ENCODE data around the gene FBXO7. TPM values are rescaled to one million over a fixed set of nuclear protein-coding genes. Genes with fewer than 3 reads are reported as not detected.

The FBXO7 gene
- total RNA-seq, 1 donor from 2014 or later, result 105 TPM

DNA sequence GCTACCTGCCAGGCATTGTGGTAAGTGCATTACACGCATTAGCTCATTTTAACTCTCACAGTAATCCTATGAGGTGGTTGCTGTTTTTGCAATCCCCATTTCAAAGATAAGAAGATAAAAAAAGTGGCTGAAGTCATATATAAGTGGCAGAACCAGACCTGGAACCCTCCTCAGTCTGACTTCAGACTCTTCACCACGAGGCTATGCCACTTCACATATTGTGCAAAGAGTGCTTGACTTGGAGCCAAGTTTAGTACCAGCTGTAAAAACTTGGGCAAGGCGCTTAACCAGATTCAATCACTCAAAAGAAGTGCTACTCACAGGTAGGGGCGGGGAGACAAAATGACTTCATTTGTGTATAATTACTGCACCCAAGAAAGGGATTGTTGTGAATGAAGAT lies 25.6 kb upstream of the FBXO7 start:
- Histone ChIP-seq H3K36me3 (ENCODE audit: control insufficient read depth, insufficient read depth, low read length) (no peaks in the 10 kb centered on the region), H3K27me3 (ENCODE audit: control insufficient read depth, insufficient read depth, low read length) (no peaks in the 10 kb centered on the region), H3K4me3 (ENCODE audit: low read depth, low read length) (no peak overlapping the region)
- TF ChIP-seq, protein P1, sequence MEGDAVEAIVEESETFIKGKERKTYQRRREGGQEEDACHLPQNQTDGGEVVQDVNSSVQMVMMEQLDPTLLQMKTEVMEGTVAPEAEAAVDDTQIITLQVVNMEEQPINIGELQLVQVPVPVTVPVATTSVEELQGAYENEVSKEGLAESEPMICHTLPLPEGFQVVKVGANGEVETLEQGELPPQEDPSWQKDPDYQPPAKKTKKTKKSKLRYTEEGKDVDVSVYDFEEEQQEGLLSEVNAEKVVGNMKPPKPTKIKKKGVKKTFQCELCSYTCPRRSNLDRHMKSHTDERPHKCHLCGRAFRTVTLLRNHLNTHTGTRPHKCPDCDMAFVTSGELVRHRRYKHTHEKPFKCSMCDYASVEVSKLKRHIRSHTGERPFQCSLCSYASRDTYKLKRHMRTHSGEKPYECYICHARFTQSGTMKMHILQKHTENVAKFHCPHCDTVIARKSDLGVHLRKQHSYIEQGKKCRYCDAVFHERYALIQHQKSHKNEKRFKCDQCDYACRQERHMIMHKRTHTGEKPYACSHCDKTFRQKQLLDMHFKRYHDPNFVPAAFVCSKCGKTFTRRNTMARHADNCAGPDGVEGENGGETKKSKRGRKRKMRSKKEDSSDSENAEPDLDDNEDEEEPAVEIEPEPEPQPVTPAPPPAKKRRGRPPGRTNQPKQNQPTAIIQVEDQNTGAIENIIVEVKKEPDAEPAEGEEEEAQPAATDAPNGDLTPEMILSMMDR (IDR thresholded peaks at IDR 0.05; ENCODE audit: insufficient read depth, low read length, poor library complexity, severe bottlenecking), result no peak
- no peak for DNase-seq (ENCODE audit: low read depth)

DNA sequence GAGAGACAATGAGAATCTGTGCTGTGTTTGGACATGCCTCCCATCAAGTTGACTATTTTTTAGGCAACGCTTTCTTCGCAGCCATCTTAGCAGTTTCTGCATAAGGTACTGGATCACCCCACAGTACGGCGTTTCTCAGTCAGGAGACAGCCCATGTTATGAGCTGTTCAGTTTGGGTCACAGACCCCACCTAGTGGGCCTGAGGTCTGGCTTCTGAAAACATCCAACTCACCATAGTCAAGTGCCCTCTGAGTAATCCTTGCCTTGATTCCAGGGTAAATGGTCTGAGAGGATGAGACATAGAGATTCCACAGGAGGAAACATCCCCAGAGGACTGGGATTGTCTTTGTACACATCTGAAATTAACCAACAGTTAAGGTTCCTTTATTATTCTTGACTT lies 17.6 kb upstream of the FBXO7 start:
- Histone ChIP-seq H3K36me3 (ENCODE audit: control insufficient read depth, insufficient read depth, low read length) (no peaks in the 10 kb centered on the region), H3K27me3 (ENCODE audit: control insufficient read depth, insufficient read depth, low read length) (peaks cover 3% of the 10 kb centered on the region), H3K4me3 (ENCODE audit: low read depth, low read length) (no peak overlapping the region)
- TF ChIP-seq, protein P1 (IDR thresholded peaks at IDR 0.05; ENCODE audit: insufficient read depth, low read length, poor library complexity, severe bottlenecking), result no peak
- no peak for DNase-seq (ENCODE audit: low read depth)

DNA sequence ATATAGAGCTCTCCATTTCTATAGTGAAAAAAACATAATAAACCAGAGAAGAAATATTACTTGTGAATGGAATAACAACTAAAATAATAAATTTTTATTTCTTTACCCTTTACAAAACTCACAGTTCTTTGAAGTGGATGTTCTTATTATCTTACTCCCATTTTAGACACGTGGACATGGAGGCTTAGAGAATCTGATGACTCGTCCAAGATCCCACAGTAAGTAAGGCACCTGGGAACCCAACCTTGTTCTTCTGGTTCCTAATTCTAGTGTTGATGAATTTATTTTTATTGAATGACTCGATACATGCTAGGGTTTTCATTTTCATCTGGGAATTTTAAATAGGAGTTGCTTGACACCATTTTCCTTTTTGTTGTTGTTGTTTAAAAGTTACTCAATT lies 12.2 kb upstream of the FBXO7 start:
- Histone ChIP-seq H3K27me3 (ENCODE audit: control insufficient read depth, insufficient read depth, low read length) (no peaks in the 10 kb centered on the region), H3K36me3 (ENCODE audit: control insufficient read depth, insufficient read depth, low read length) (no peaks in the 10 kb centered on the region), H3K4me3 (ENCODE audit: low read depth, low read length) (no peak overlapping the region)
- TF ChIP-seq, protein P1 (IDR thresholded peaks at IDR 0.05; ENCODE audit: insufficient read depth, low read length, poor library complexity, severe bottlenecking), result no peak
- DNase-seq (ENCODE audit: low read depth), result no peak

DNA sequence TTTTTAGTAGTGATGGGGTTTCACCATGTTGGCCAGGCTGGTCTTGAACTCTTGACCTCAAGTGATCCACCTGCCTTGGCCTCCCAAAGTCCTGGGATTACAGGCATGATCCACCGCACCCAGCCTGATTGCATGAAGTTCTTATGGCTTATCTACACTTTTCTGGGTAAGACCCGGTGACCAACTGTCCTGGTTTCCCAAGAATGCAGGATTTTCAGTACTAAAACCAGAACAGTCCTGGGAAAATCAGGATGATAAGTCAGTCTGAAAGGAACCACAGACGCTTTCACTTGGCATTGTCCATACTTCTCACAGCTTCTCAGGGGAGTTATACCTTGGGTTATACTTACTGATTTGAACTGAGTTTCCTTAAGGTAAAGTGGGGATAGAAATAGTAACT lies 8.9 kb upstream of the FBXO7 start:
- no peak for DNase-seq (ENCODE audit: low read depth)
- H3K4me3 ChIP-seq (ENCODE audit: low read depth, low read length), result no peak overlapping the region
- no peaks in the 10 kb centered on the region for H3K27me3 ChIP-seq (ENCODE audit: control insufficient read depth, insufficient read depth, low read length)
- H3K36me3 ChIP-seq (ENCODE audit: control insufficient read depth, insufficient read depth, low read length), result no peaks in the 10 kb centered on the region
- TF ChIP-seq, protein P1 (IDR thresholded peaks at IDR 0.05; ENCODE audit: insufficient read depth, low read length, poor library complexity, severe bottlenecking), result no peak

DNA sequence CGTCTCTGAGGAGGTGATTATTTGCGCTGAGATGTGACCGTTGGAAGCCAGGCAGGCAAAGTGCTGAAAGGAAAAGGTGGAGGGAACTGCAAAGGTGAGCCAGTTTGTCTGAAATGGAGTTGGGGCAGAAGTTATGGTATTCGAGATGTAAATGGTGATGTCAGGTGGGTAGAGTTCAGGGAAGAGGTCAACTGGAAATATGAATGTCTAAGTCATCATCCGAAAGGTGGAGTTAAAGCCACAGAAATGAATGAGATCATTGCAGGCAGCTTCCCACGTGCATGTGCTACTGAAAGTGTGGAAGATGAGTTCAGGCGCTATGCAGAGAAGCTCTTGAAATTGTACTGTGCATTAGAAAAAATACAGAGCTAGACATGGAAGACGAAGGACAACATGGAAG lies 8.1 kb upstream of the FBXO7 start:
- DNase-seq (ENCODE audit: low read depth), result no peak

DNA sequence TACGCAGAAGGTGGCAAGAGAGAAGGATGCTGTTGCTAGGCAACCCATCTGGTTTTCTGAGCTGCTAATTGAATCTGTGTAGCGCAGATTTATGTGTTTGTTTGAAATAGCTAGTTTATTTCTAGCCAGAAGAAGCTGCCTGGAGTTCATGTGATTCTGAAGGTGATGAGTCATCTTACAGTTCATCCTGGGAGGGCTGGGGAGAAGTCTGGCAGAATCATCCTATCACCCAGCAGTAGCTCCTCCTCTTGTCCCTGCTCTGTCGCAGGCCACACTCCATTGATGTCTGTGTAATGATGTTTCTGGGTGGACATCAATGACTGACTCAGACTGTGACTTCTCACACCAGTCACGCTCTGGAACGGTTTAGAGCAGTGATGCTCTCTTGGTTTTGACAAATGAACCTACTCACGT lies 4.8 kb upstream of the FBXO7 start:
- H3K36me3 ChIP-seq (ENCODE audit: control insufficient read depth, insufficient read depth, low read length), result no peaks in the 10 kb centered on the region
- H3K27me3 ChIP-seq (ENCODE audit: control insufficient read depth, insufficient read depth, low read length), result no peaks in the 10 kb centered on the region
- DNase-seq (ENCODE audit: low read depth), result no peak
- H3K4me3 ChIP-seq (ENCODE audit: low read depth, low read length), result no peak overlapping the region
- TF ChIP-seq, protein P1 (IDR thresholded peaks at IDR 0.05; ENCODE audit: insufficient read depth, low read length, poor library complexity, severe bottlenecking), result no peak

More for the DNA sequence above, 8.1 kb upstream of the FBXO7 start:
- TF ChIP-seq, protein P1 (IDR thresholded peaks at IDR 0.05; ENCODE audit: insufficient read depth, low read length, poor library complexity, severe bottlenecking), result no peak
- no peaks in the 10 kb centered on the region for H3K36me3 ChIP-seq (ENCODE audit: control insufficient read depth, insufficient read depth, low read length)
- H3K27me3 ChIP-seq (ENCODE audit: control insufficient read depth, insufficient read depth, low read length), result no peaks in the 10 kb centered on the region
- no peak overlapping the region for H3K4me3 ChIP-seq (ENCODE audit: low read depth, low read length)
